ENCODE data around the gene NTRK2. TPM values are rescaled to one million over a fixed set of nuclear protein-coding genes. Genes with fewer than 3 reads are reported as not detected.

Gene NTRK2
- total RNA-seq, 1 donor from 2014 or later, result 4.6 TPM

DNA sequence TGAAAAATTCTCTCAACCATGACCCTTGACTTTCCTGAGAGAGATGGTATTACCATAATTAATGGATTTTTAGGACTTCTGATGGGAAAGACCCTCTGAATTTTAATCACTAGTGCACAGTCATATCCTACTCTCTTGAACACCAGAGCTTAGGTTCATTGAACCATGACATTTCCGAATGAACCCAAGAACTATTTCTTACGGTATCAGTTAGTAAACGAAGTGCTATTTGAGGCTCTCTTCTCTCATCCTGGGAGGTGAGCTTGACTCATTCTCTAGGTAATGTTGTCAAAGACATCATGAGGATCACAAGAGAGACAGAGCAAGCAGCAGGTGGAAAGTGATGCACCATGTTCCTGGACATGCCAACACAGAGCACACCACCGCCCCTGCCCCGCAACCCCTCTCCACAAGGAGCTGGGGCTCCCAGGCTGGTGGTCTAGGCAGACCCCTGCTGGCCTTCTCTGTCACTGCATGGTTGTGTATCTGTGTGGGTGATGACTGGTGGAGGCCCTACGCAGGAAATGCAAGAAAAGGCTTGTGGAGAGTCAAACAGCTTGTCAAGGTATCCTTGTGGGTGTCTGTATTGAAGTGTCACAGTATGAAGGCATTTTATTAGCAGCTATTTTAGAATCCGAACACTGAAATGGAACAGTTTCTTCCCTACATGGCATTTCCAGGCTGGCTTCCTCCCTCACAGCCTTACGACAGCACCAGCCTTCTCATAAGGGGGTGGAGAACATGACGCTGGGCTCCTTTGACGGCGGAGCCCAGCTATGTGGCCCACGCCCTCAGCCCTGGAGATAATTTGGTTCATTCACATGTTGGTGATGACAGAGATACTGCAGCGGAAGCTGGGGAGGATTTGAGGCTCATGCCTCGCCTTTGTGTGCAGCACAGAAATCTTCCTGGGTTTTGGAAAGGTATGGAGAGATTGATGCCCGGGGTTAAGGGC is 297.6 kb downstream of the NTRK2 start:
- Mint-ChIP-seq H3K27me3 (ENCODE audit: low read depth, unreplicated experiment) (peaks cover 13% of the 10 kb centered on the region), H3K4me3 (ENCODE audit: unreplicated experiment) (no peak overlapping the region), H3K9me3 (ENCODE audit: unreplicated experiment) (peaks cover 4% of the 10 kb centered on the region), H3K4me1 (ENCODE audit: low read depth, unreplicated experiment) (peaks cover 16% of the 10 kb centered on the region), H3K36me3 (ENCODE audit: low read depth, unreplicated experiment) (no peaks in the 10 kb centered on the region), H3K27ac (ENCODE audit: unreplicated experiment) (no peak overlapping the region)
- TF ChIP-seq EZH2 (IDR thresholded peaks at IDR 0.05; ENCODE audit: insufficient read depth, low read length), result no peak
- TF ChIP-seq, protein P1, sequence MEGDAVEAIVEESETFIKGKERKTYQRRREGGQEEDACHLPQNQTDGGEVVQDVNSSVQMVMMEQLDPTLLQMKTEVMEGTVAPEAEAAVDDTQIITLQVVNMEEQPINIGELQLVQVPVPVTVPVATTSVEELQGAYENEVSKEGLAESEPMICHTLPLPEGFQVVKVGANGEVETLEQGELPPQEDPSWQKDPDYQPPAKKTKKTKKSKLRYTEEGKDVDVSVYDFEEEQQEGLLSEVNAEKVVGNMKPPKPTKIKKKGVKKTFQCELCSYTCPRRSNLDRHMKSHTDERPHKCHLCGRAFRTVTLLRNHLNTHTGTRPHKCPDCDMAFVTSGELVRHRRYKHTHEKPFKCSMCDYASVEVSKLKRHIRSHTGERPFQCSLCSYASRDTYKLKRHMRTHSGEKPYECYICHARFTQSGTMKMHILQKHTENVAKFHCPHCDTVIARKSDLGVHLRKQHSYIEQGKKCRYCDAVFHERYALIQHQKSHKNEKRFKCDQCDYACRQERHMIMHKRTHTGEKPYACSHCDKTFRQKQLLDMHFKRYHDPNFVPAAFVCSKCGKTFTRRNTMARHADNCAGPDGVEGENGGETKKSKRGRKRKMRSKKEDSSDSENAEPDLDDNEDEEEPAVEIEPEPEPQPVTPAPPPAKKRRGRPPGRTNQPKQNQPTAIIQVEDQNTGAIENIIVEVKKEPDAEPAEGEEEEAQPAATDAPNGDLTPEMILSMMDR (IDR thresholded peaks at IDR 0.05; ENCODE audit: insufficient read depth, low read depth, low read length), result no peak
- Histone ChIP-seq H3K4me1 (ENCODE audit: insufficient read depth, low read length) (peaks cover 5% of the 10 kb centered on the region), H3K79me2 (ENCODE audit: insufficient read depth, low read length) (no peaks in the 10 kb centered on the region), H3K9ac (ENCODE audit: low read length) (no peak overlapping the region), H3K4me3 (ENCODE audit: insufficient read depth, low read depth, low read length) (no peak overlapping the region), H2AFZ (ENCODE audit: low read depth, low read length) (no peak overlapping the region), H3K27me3 (ENCODE audit: insufficient read depth, low read length) (peaks cover 4% of the 10 kb centered on the region), H3K36me3 (ENCODE audit: insufficient read depth, low read length) (no peaks in the 10 kb centered on the region), H3K27ac (ENCODE audit: low read depth, low read length) (no peak overlapping the region), H4K20me1 (ENCODE audit: insufficient read depth, low read length) (no peaks in the 10 kb centered on the region), H3K9me3 (ENCODE audit: insufficient read depth, low read depth, low read length) (no peaks in the 10 kb centered on the region), H3K4me2 (ENCODE audit: low read length) (no peak overlapping the region)
- FAIRE-seq (no peak), DNase-seq (ENCODE audit: low read depth) (no peak)

DNA sequence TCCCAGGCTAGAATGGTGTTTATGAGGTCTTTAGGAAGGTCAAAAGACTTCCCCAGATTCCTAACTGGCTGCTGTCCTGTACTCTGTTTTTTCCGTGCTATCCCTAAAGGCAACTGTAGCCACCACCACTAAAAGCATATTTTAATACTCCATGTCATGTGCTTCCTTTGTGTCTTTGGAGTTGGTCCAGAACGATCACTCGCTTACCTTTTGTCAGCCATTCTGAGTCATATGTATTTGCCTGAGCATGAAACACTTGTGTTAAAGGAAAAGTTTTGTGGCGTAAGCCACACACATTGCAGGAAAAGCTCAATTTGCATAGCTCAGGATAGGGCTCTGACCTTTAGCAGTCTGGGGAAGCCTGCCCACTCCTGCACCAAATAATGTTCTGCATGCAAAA is 299.6 kb downstream of the NTRK2 start:
- H3K4me1 ChIP-seq (ENCODE audit: insufficient read depth, low read length), result peaks cover 5% of the 10 kb centered on the region
- peaks cover 4% of the 10 kb centered on the region for H3K27me3 ChIP-seq (ENCODE audit: insufficient read depth, low read length)
- no peaks in the 10 kb centered on the region for H4K20me1 ChIP-seq (ENCODE audit: insufficient read depth, low read length)
- H3K9me3 Mint-ChIP-seq (ENCODE audit: unreplicated experiment), result peaks cover 2% of the 10 kb centered on the region
- H3K36me3 Mint-ChIP-seq (ENCODE audit: low read depth, unreplicated experiment), result no peaks in the 10 kb centered on the region
- peaks cover 14% of the 10 kb centered on the region for H3K27me3 Mint-ChIP-seq (ENCODE audit: low read depth, unreplicated experiment)
- H3K27ac ChIP-seq (ENCODE audit: low read depth, low read length), result no peak overlapping the region
- no peaks in the 10 kb centered on the region for H3K36me3 ChIP-seq (ENCODE audit: insufficient read depth, low read length)
- no peak overlapping the region for H3K4me3 Mint-ChIP-seq (ENCODE audit: unreplicated experiment)
- H3K4me3 ChIP-seq (ENCODE audit: insufficient read depth, low read depth, low read length), result no peak overlapping the region
- no peak overlapping the region for H3K9ac ChIP-seq (ENCODE audit: low read length)
- H3K4me2 ChIP-seq (ENCODE audit: low read length), result peak overlapping the region; percentile 31
- no peak overlapping the region for H3K27ac Mint-ChIP-seq (ENCODE audit: unreplicated experiment)
- TF ChIP-seq EZH2 (IDR thresholded peaks at IDR 0.05; ENCODE audit: insufficient read depth, low read length), result no peak
- TF ChIP-seq, protein P1 (IDR thresholded peaks at IDR 0.05; ENCODE audit: insufficient read depth, low read depth, low read length), result no peak
- DNase-seq (ENCODE audit: low read depth), result peak; percentile 39
- no peak for FAIRE-seq
- H3K4me1 Mint-ChIP-seq (ENCODE audit: low read depth, unreplicated experiment), result peaks cover 13% of the 10 kb centered on the region
- H2AFZ ChIP-seq (ENCODE audit: low read depth, low read length), result no peak overlapping the region
- H3K9me3 ChIP-seq (ENCODE audit: insufficient read depth, low read depth, low read length), result no peaks in the 10 kb centered on the region
- H3K79me2 ChIP-seq (ENCODE audit: insufficient read depth, low read length), result no peaks in the 10 kb centered on the region

DNA sequence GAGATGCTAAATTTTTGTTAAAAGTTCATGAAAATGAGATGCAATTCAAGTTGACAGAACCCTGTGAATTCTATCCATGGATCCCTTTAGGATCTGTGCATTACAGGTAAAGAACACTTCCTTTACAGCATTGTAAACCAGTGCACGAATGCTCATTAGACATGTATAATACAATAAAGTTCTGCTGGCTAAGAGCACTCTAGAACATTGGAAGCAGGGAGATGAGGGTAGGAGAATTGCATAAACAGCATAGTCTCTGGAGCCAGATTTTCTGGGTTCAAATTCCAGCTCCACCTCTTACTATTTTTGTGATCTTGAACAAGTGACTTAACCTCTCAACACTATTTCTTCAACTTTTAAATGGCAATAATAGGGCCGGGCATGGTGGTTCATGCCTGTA is 300.2 kb downstream of the NTRK2 start:
- Histone ChIP-seq H4K20me1 (ENCODE audit: insufficient read depth, low read length) (no peaks in the 10 kb centered on the region), H3K79me2 (ENCODE audit: insufficient read depth, low read length) (no peaks in the 10 kb centered on the region), H3K4me3 (ENCODE audit: insufficient read depth, low read depth, low read length) (no peak overlapping the region), H2AFZ (ENCODE audit: low read depth, low read length) (no peak overlapping the region), H3K27me3 (ENCODE audit: insufficient read depth, low read length) (peaks cover 4% of the 10 kb centered on the region), H3K27ac (ENCODE audit: low read depth, low read length) (no peak overlapping the region), H3K4me2 (ENCODE audit: low read length) (no peak overlapping the region), H3K4me1 (ENCODE audit: insufficient read depth, low read length) (peaks cover 5% of the 10 kb centered on the region), H3K9ac (ENCODE audit: low read length) (no peak overlapping the region), H3K9me3 (ENCODE audit: insufficient read depth, low read depth, low read length) (no peaks in the 10 kb centered on the region), H3K36me3 (ENCODE audit: insufficient read depth, low read length) (no peaks in the 10 kb centered on the region)
- DNase-seq (ENCODE audit: low read depth) (no peak), FAIRE-seq (no peak)
- Mint-ChIP-seq H3K27me3 (ENCODE audit: low read depth, unreplicated experiment) (peaks cover 14% of the 10 kb centered on the region), H3K4me1 (ENCODE audit: low read depth, unreplicated experiment) (peaks cover 13% of the 10 kb centered on the region), H3K27ac (ENCODE audit: unreplicated experiment) (no peak overlapping the region), H3K4me3 (ENCODE audit: unreplicated experiment) (no peak overlapping the region), H3K9me3 (ENCODE audit: unreplicated experiment) (peaks cover 2% of the 10 kb centered on the region), H3K36me3 (ENCODE audit: low read depth, unreplicated experiment) (no peaks in the 10 kb centered on the region)
- TF ChIP-seq, protein P1 (IDR thresholded peaks at IDR 0.05; ENCODE audit: insufficient read depth, low read depth, low read length), result no peak
- TF ChIP-seq EZH2 (IDR thresholded peaks at IDR 0.05; ENCODE audit: insufficient read depth, low read length), result no peak
